ENCODE data around the gene GALE.

GRCh38 chr1:23798662-23799142, 1.9 kb downstream of the GALE start:
- TF ChIP-seq CTCF (IDR thresholded peaks at IDR 0.05; ENCODE audit: low read length) (peak; percentile 52), EZH2 (IDR thresholded peaks at IDR 0.05; ENCODE audit: borderline replicate concordance, low read length) (no peak)

Data from OCI-LY1 (cell line).